Astrocyte (in vitro differentiated cells and primary cell): ENCODE data around the gene NSMF.

Experiments
- EZH2 ChIP-seq: IDR thresholded peaks from 2 replicates; pipeline ENCODE4 v1.6.1; 2012; ENCODE audit warnings: mild to moderate bottlenecking, low read length, inconsistent platforms; ENCODE audit not compliant: insufficient read depth
- TF ChIP-seq, protein P1 (sequence below): IDR thresholded peaks from 2 replicates; pipeline ENCODE4 v1.5.1; 2011; ENCODE audit warnings: low read depth, mild to moderate bottlenecking, inconsistent platforms, low read length, moderate library complexity; ENCODE audit not compliant: insufficient read depth

DNA sequence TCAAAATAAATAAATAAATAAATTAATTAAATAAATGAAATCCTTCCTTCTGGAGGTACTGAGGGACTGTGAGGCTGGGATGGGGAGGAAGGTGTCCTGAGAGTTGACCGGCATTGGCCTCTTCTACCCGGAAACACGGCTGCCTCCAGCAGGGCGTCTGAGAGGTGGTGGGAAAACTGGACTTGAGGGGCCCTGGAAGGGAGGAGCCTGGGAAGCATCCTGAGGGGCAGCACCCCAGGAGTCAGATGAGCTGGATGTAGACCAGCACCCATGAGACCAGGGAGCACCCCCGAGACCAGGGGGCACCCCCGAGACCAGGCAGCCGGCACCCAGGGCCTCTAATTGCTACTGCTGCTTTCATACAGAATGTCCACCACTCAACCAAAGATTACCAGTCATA, 8.8 kb upstream of the NSMF start:
- TF ChIP-seq, protein P1, sequence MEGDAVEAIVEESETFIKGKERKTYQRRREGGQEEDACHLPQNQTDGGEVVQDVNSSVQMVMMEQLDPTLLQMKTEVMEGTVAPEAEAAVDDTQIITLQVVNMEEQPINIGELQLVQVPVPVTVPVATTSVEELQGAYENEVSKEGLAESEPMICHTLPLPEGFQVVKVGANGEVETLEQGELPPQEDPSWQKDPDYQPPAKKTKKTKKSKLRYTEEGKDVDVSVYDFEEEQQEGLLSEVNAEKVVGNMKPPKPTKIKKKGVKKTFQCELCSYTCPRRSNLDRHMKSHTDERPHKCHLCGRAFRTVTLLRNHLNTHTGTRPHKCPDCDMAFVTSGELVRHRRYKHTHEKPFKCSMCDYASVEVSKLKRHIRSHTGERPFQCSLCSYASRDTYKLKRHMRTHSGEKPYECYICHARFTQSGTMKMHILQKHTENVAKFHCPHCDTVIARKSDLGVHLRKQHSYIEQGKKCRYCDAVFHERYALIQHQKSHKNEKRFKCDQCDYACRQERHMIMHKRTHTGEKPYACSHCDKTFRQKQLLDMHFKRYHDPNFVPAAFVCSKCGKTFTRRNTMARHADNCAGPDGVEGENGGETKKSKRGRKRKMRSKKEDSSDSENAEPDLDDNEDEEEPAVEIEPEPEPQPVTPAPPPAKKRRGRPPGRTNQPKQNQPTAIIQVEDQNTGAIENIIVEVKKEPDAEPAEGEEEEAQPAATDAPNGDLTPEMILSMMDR, result no peak
- no peak for TF ChIP-seq EZH2
